ENCODE data around the gene LCNL1. TPM values are rescaled to one million over a fixed set of nuclear protein-coding genes. Genes with fewer than 3 reads are reported as not detected.

LCNL1 gene
- total and polyA plus RNA-seq, 2 of the 13 experiments (the other 11 are each of a cell fraction or from before 2014, with no cell fraction given), result not detected

DNA sequence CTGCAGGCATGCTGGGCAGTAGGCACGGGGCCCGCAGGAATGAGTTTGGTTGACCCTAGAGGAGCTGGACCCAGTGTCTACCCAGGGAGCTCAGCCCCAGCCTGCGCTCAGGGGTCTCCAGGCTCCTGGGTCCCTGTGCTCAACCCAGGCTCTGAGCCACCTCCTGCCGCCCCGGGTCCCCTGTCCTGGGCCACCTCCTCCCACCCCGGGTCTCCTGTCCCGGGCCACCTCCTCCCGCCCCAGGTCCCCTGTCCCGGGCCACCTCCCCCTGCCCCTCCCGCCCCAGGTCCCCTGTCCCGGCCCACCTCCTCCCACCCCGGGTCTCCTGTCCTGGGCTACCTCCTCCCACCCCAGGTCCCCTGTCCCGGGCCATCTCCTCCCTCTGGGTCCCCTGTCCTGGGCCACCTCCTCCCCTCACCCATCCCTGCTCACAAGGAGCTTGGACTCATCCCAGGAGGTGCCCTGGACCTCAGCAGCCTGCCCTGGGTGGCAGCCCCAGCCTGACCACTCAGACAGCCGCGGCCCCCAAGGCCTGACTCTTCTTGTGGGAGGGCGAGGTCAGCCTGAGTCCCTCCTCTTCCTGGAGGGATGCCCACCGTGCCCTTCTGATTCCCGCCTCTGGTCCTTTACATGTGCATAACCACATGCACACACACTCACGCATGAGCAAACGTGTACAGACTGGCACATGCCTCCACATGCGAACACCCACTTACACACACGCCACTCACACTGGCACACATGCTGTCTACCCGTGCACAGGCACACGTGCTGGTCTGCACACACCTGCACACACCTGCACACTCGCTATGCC is 28.3 kb upstream of the LCNL1 start:
- no peak for FAIRE-seq
- H3K9ac ChIP-seq (ENCODE audit: insufficient read depth, low read depth, low read length), result no peak overlapping the region
- no peak overlapping the region for H3K4me3 ChIP-seq (replicated peaks in 1 of 3; ENCODE audit: insufficient read depth in 1 of 3, low read depth in 2 of 3, low read length in 3 of 3)
- no peaks in the 10 kb centered on the region for H3K9me3 ChIP-seq (ENCODE audit: low read length)
- TF ChIP-seq, protein P1, sequence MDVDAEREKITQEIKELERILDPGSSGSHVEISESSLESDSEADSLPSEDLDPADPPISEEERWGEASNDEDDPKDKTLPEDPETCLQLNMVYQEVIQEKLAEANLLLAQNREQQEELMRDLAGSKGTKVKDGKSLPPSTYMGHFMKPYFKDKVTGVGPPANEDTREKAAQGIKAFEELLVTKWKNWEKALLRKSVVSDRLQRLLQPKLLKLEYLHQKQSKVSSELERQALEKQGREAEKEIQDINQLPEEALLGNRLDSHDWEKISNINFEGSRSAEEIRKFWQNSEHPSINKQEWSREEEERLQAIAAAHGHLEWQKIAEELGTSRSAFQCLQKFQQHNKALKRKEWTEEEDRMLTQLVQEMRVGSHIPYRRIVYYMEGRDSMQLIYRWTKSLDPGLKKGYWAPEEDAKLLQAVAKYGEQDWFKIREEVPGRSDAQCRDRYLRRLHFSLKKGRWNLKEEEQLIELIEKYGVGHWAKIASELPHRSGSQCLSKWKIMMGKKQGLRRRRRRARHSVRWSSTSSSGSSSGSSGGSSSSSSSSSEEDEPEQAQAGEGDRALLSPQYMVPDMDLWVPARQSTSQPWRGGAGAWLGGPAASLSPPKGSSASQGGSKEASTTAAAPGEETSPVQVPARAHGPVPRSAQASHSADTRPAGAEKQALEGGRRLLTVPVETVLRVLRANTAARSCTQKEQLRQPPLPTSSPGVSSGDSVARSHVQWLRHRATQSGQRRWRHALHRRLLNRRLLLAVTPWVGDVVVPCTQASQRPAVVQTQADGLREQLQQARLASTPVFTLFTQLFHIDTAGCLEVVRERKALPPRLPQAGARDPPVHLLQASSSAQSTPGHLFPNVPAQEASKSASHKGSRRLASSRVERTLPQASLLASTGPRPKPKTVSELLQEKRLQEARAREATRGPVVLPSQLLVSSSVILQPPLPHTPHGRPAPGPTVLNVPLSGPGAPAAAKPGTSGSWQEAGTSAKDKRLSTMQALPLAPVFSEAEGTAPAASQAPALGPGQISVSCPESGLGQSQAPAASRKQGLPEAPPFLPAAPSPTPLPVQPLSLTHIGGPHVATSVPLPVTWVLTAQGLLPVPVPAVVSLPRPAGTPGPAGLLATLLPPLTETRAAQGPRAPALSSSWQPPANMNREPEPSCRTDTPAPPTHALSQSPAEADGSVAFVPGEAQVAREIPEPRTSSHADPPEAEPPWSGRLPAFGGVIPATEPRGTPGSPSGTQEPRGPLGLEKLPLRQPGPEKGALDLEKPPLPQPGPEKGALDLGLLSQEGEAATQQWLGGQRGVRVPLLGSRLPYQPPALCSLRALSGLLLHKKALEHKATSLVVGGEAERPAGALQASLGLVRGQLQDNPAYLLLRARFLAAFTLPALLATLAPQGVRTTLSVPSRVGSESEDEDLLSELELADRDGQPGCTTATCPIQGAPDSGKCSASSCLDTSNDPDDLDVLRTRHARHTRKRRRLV (CRISPR knock-in tag; IDR thresholded peaks at IDR 0.05), result no peak
- TF ChIP-seq, protein P2, sequence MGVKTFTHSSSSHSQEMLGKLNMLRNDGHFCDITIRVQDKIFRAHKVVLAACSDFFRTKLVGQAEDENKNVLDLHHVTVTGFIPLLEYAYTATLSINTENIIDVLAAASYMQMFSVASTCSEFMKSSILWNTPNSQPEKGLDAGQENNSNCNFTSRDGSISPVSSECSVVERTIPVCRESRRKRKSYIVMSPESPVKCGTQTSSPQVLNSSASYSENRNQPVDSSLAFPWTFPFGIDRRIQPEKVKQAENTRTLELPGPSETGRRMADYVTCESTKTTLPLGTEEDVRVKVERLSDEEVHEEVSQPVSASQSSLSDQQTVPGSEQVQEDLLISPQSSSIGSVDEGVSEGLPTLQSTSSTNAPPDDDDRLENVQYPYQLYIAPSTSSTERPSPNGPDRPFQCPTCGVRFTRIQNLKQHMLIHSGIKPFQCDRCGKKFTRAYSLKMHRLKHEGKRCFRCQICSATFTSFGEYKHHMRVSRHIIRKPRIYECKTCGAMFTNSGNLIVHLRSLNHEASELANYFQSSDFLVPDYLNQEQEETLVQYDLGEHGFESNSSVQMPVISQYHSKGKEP (CRISPR knock-in tag; IDR thresholded peaks at IDR 0.05), result no peak
- TF ChIP-seq MNT (IDR thresholded peaks at IDR 0.05) (peak; percentile 41), ZNF501 (CRISPR knock-in tag; IDR thresholded peaks at IDR 0.05) (no peak), ZNF577 (CRISPR knock-in tag; IDR thresholded peaks at IDR 0.05; ENCODE audit: borderline replicate concordance, low read depth) (no peak)
- peaks cover 1 to 8% of the 10 kb centered on the region in 2 experiments; a peak in 1 of 5 replicates for H3K27me3 ChIP-seq (ENCODE audit: control insufficient read depth in 1 of 2, insufficient read depth in 2 of 2, low read length in 2 of 2)
- no peak for ATAC-seq
- peaks cover 5% of the 10 kb centered on the region for H3K79me2 ChIP-seq (ENCODE audit: insufficient read depth, low read length)
- POLR2A ChIA-PET, result interaction anchor here (0.9 kb wide), 1 partner anchor 101 kb away, joined by 3 read pairs; no protein-coding TSS in a partner anchor
- no peak overlapping the region for H3K27ac ChIP-seq (ENCODE audit: extremely low read length, insufficient read depth, low read length)
- H4K20me1 ChIP-seq (ENCODE audit: insufficient read depth, low read length), result no peaks in the 10 kb centered on the region
- intact Hi-C loops (cut with micrococcal nuclease; ENCODE audit: unreplicated experiment) (no loop called here), in situ Hi-C loops (cut with HindIII; ENCODE audit: extremely low pct_ligation_motif_present, low pct_unique_long_range_greater_than_20kb) (no loop called here)
- WGBS (ENCODE audit: low lambda C conversion rate), result 94% methylated on average over 18 of the region's 25 CpGs
- peaks cover 15% of the 10 kb centered on the region for H3K4me1 ChIP-seq (ENCODE audit: insufficient read depth, low read length)
- H3K36me3 ChIP-seq (replicated peaks in 1 of 2; ENCODE audit: control insufficient read depth in 1 of 2, insufficient read depth in 2 of 2, low read length in 2 of 2), result no peaks in the 10 kb centered on the region
- CTCF ChIA-PET (ENCODE audit: low intra/inter-chr PET ratio, low total read pairs), result no interaction called here
- DNase-seq (ENCODE audit: low spot score), result no peak
- no peak overlapping the region for H2AFZ ChIP-seq (ENCODE audit: low read length)
- BruUV-seq (replicated peaks), result no TSS peak
- H3K4me2 ChIP-seq (ENCODE audit: low read depth, low read length), result no peak overlapping the region
